RWPE1 (cell line): Measurements from ENCODE around the gene CAPZB.

Experiments
- CTCF ChIA-PET: fragments of 350-600 bp; sonication (Branson Sonifier 250); formaldehyde crosslinking; extraction: SDS; loops from one replicate; lab custom pipeline; 2021; lab: Yijun Ruan, JAX
- POLR2A ChIA-PET: fragments of 400-600 bp; formaldehyde crosslinking; extraction: SDS; loops from one replicate; lab custom pipeline; 2020; ENCODE audit warnings: antibody characterized with exemption; ENCODE audit not compliant: low non-redundant PET; lab: Yijun Ruan, JAX
- DNase-seq: peaks from one replicate; pipeline ENCODE4 v3.0.0; 2012; ENCODE audit warnings: low spot score
- H3K27ac ChIP-seq: fragments of 450-650 bp; 2 replicates; pipeline ENCODE4 v1.5.1; 2017
- CTCF ChIP-seq: fragments of 450-650 bp; conservative IDR thresholded peaks from 2 replicates; pipeline ENCODE4 v1.5.1; 2017; ENCODE audit warnings: low read depth, mild to moderate bottlenecking

The CAPZB gene

GRCh38 chr1:19343617-19344350 lies 141.6 kb downstream of the CAPZB start:
- ChIA-PET POLR2A (no interaction called here), CTCF (interaction anchor here (0.6 to 1.7 kb wide), 8 partner anchors 11 to 1001 kb away, joined by 3 to 7 read pairs (median 3); no protein-coding TSS in a partner anchor)
- TF ChIP-seq CTCF: no peak
- no peak overlapping the region; the same call in 1 of the 2 replicates for H3K27ac ChIP-seq
- no peak for DNase-seq

- ChIA-PET CTCF (interaction anchor here (1.6 to 1.7 kb wide), 2 partner anchors 18 to 24 kb away, joined by 5 to 6 read pairs; no protein-coding TSS in a partner anchor), POLR2A (no interaction called here)
- TF ChIP-seq CTCF: no peak
- DNase-seq: no peak
- no peak overlapping the region for H3K27ac ChIP-seq
Observed at GRCh38 chr1:19342894-19343616, 142.3 kb downstream of the CAPZB start.

DNA sequence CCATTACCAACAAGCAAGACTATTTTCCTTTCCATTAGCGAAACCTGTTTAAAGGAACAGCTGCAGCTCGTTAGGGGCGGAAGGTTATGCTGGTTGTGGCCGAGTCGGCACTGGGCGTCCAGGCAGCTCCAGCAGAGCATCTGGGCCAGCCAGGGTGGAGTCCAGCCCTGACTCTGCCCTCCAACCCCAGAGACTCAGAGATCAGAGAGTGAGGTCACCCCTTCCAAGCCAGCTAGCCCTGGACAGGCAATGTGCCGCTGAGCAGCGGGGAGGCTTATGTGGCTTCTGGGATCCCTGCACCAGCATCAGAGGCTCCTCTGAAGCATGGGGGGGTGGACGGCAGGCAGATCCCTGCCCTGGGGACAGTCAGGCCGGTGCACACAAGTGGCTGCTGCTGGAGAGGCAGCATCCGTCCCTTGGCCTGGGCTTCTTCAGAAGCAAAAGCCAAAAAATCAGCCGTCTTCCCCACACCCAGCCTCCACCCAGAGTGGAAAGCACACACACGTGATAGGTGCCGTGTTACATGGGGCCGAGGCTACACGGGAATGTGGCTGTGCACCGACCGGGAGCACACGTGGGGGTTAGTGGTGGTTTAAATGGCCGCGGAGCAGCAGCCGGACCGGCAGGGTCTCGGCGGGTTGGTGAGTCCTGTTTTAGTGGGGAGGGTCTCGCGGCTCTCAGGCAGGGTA lies 143.1 kb downstream of the CAPZB start:
- POLR2A ChIA-PET: no interaction called here

GRCh38 chr1:19341201-19342061 lies 143.9 kb downstream of the CAPZB start:
- ChIA-PET POLR2A (no interaction called here), CTCF (interaction anchor here (0.5 to 2.0 kb wide), 12 partner anchors 13 to 1225 kb away, joined by 3 to 6 read pairs (median 4); partner anchors contain the start of gene MRTO4)
- peak; percentile 86 for TF ChIP-seq CTCF
- peak; percentile 76 for DNase-seq
- H3K27ac ChIP-seq: peak overlapping the region; percentile 19; the same call in 1 of the 2 replicates

More for the DNA sequence above, 143.1 kb downstream of the CAPZB start:
- 0 out of 2 replicates have a peak overlapping the region, but pooled peaks have one; percentile 19 for H3K27ac ChIP-seq
- TF ChIP-seq CTCF: no peak
- DNase-seq: no peak
- CTCF ChIA-PET: interaction anchor here (0.5 to 2.0 kb wide), 7 partner anchors 12 to 1226 kb away, joined by 3 to 6 read pairs (median 4); no protein-coding TSS in a partner anchor

DNA sequence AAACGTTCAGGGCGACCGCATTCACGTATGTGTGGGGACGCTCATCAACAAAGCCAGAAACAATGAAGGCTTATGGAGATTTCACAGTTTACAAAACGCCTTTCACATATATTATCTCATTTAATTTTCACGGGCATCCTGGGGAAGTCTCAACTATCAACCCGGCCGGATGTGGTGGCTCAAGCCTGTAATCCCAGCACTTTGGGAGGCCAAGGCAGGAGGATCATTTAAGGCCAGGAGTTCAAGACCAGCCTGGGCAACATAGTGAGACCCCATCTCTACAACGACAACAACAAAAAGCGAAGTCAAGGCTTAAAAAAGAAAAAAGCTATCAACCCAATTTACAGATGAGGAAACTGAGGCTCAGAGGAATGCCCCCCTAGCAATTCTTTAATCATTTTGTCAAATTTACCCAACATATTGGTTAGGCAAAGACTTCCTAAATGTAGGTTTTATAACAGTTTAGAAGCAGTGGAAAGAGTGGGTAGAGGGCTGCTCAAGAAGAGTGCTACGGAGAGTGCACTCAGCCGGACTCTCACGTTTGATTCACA lies 144.9 kb downstream of the CAPZB start:
- ChIA-PET POLR2A (no interaction called here), CTCF (interaction anchor here (0.7 to 2.0 kb wide), 3 partner anchors 13 to 321 kb away, joined by 3 to 6 read pairs (median 4); no protein-coding TSS in a partner anchor)
- no peak overlapping the region for H3K27ac ChIP-seq
- DNase-seq: no peak
- no peak for TF ChIP-seq CTCF
